ENCODE data around the gene SLC49A4.

Gene SLC49A4

GRCh38 chr3:122774564-122774963 lies 20.3 kb upstream of the SLC49A4 start:
- no peak for TF ChIP-seq CTCF (IDR thresholded peaks at IDR 0.05; ENCODE audit: insufficient read depth, missing control alignments)
- FAIRE-seq, result no peak
- DNase-seq (ENCODE audit: insufficient read length, low spot score), result no peak

- no peak for TF ChIP-seq CTCF (IDR thresholded peaks at IDR 0.05; ENCODE audit: insufficient read depth, missing control alignments)
- DNase-seq (ENCODE audit: insufficient read length, low spot score) (no peak), FAIRE-seq (no peak)
These were observed 18.0 kb upstream of the SLC49A4 start for GRCh38 chr3:122776675-122777468.

GRCh38 chr3:122777563-122777962 lies 17.3 kb upstream of the SLC49A4 start:
- no peak for TF ChIP-seq CTCF (IDR thresholded peaks at IDR 0.05; ENCODE audit: insufficient read depth, missing control alignments)
- FAIRE-seq, result peak; percentile 66
- DNase-seq (ENCODE audit: insufficient read length, low spot score), result no peak

- DNase-seq (ENCODE audit: insufficient read length, low spot score), result peak; percentile 28
These were observed 12.1 kb upstream of the SLC49A4 start for GRCh38 chr3:122782804-122783203.

GRCh38 chr3:122784436-122784835 lies 10.4 kb upstream of the SLC49A4 start:
- DNase-seq (ENCODE audit: insufficient read length, low spot score), result no peak
- no peak for FAIRE-seq
- no peak for TF ChIP-seq CTCF (IDR thresholded peaks at IDR 0.05; ENCODE audit: insufficient read depth, missing control alignments)

More at GRCh38 chr3:122782804-122783203, 12.1 kb upstream of the SLC49A4 start:
- peak; percentile 81 for FAIRE-seq
- TF ChIP-seq CTCF (IDR thresholded peaks at IDR 0.05; ENCODE audit: insufficient read depth, missing control alignments), result no peak

- TF ChIP-seq CTCF (IDR thresholded peaks at IDR 0.05; ENCODE audit: insufficient read depth, missing control alignments), result no peak
- FAIRE-seq, result no peak
These were observed 9.6 kb upstream of the SLC49A4 start for GRCh38 chr3:122785231-122785630.

GRCh38 chr3:122786066-122786465 lies 8.8 kb upstream of the SLC49A4 start:
- no peak for FAIRE-seq
- no peak for DNase-seq (ENCODE audit: insufficient read length, low spot score)
- TF ChIP-seq CTCF (IDR thresholded peaks at IDR 0.05; ENCODE audit: insufficient read depth, missing control alignments), result no peak

More at GRCh38 chr3:122785231-122785630, 9.6 kb upstream of the SLC49A4 start:
- DNase-seq (ENCODE audit: insufficient read length, low spot score), result no peak

Data from D721Med (cell line).